WERI-Rb-1 (cell line): ENCODE results near the gene FAM200B.

Experiments
- DNase-seq: peaks from one replicate; pipeline ENCODE4 v3.0.0-alpha.2; 2020
- H3K27ac ChIP-seq: fragments of 250-450 bp; sonication (Bioruptor Pico); 2 replicates; pipeline ENCODE4 v1.5.1; 2020; ENCODE audit warnings: mild to moderate bottlenecking, moderate library complexity
- H3K27me3 ChIP-seq: fragments of 250-450 bp; sonication (Bioruptor Pico); 2 replicates; pipeline ENCODE4 v1.5.1; 2021; ENCODE audit warnings: mild to moderate bottlenecking, low read depth, moderate library complexity; ENCODE audit not compliant: insufficient read depth, severe bottlenecking
- H3K36me3 ChIP-seq: fragments of 250-450 bp; sonication (Bioruptor Pico); 2 replicates; pipeline ENCODE4 v1.5.1; 2020; ENCODE audit warnings: mild to moderate bottlenecking, moderate library complexity
- H3K4me3 ChIP-seq: 2 replicates; pipeline ENCODE4 v1.5.1; 2011; ENCODE audit warnings: low read depth, mild to moderate bottlenecking, control low read depth, low read length
- H3K9me3 ChIP-seq: fragments of 250-450 bp; sonication (Bioruptor Pico); 2 replicates; pipeline ENCODE4 v1.5.1; 2021; ENCODE audit warnings: mild to moderate bottlenecking, moderate library complexity; ENCODE audit not compliant: severe bottlenecking
- CTCF ChIP-seq: IDR thresholded peaks from 2 replicates; pipeline ENCODE4 v1.5.1; 2011; ENCODE audit warnings: low read depth, mild to moderate bottlenecking, control low read depth, inconsistent platforms, low read length

Gene FAM200B

GRCh38 chr4:15651676-15652075, 30.0 kb upstream of the FAM200B start:
- DNase-seq: no peak
- no peak overlapping the region for H3K4me3 ChIP-seq
- no peak overlapping the region for H3K27ac ChIP-seq
- TF ChIP-seq CTCF: no peak
- H3K27me3 ChIP-seq: no peaks in the 10 kb centered on the region
- no peaks in the 10 kb centered on the region for H3K9me3 ChIP-seq
- H3K36me3 ChIP-seq: no peaks in the 10 kb centered on the region

GRCh38 chr4:15652191-15652590, 29.4 kb upstream of the FAM200B start:
- H3K4me3 ChIP-seq: no peak overlapping the region
- no peak overlapping the region for H3K27ac ChIP-seq
- DNase-seq: no peak
- no peaks in the 10 kb centered on the region for H3K36me3 ChIP-seq
- no peak for TF ChIP-seq CTCF
- H3K27me3 ChIP-seq: no peaks in the 10 kb centered on the region
- no peaks in the 10 kb centered on the region for H3K9me3 ChIP-seq

- no peak for DNase-seq
- Histone ChIP-seq H3K4me3 (no peak overlapping the region), H3K9me3 (no peaks in the 10 kb centered on the region), H3K27ac (no peak overlapping the region), H3K36me3 (no peaks in the 10 kb centered on the region), H3K27me3 (no peaks in the 10 kb centered on the region)
- TF ChIP-seq CTCF: no peak
Measured at GRCh38 chr4:15652841-15653240, 28.8 kb upstream of the FAM200B start.

- no peak for DNase-seq
- Histone ChIP-seq H3K4me3 (peak overlapping the region; percentile 79), H3K27me3 (no peaks in the 10 kb centered on the region), H3K9me3 (no peaks in the 10 kb centered on the region), H3K27ac (no peak overlapping the region), H3K36me3 (no peaks in the 10 kb centered on the region)
- TF ChIP-seq CTCF: no peak
Measured at GRCh38 chr4:15653420-15653819, 28.2 kb upstream of the FAM200B start.

GRCh38 chr4:15653864-15654592, 27.6 kb upstream of the FAM200B start:
- Histone ChIP-seq H3K9me3 (no peaks in the 10 kb centered on the region), H3K27me3 (no peaks in the 10 kb centered on the region), H3K4me3 (peak overlapping the region; percentile 79), H3K36me3 (no peaks in the 10 kb centered on the region), H3K27ac (peak overlapping the region; percentile 100)
- no peak for DNase-seq
- no peak for TF ChIP-seq CTCF
